B cell (primary cell): ENCODE results near the gene ONECUT1. TPM values are rescaled to one million over a fixed set of nuclear protein-coding genes. Genes with fewer than 3 reads are reported as not detected.

ENCODE experiments used
- ATAC-seq: fragments of 200-7000 bp; cut with Tn5 transposase; one replicate; pipeline ENCODE4 v1.10.0; 2021; ENCODE audit warnings: low read depth, mild to moderate bottlenecking, moderate number of reproducible peaks, moderate library complexity
- CTCF ChIA-PET: fragments of 350-600 bp; sonication (Branson Sonifier 250); formaldehyde crosslinking; loops from one replicate; lab custom pipeline; 2021; ENCODE audit warnings: antibody characterized with exemption, inconsistent platforms; lab: Charles Lee
- POLR2A ChIA-PET: fragments of 350-600 bp; sonication (Branson Sonifier 250); formaldehyde crosslinking; loops from one replicate; lab custom pipeline; 2021; ENCODE audit warnings: antibody characterized with exemption; lab: Charles Lee
- DNase-seq: peaks from one replicate; pipeline ENCODE4 v3.0.0; 2013
- H2AFZ ChIP-seq: 2 replicates; pipeline ENCODE4 v1.6.1; 2012; ENCODE audit warnings: mild to moderate bottlenecking, low read depth, low read length; ENCODE audit not compliant: insufficient read depth, poor library complexity, severe bottlenecking
- H3K27ac ChIP-seq, 2 donors: 1 replicate in 1 of 2; 2 replicates in 1 of 2; pipeline ENCODE4 v1.5.1; 2012 to 2013; ENCODE audit warnings: low read length in 2 of 2, mild to moderate bottlenecking in 2 of 2, moderate library complexity in 1 of 2
- H3K27me3 ChIP-seq, 4 experiments: fragments of 200-600 bp in 1 of 4; sonication (generic) in 1 of 4; replicated peaks in 1 of 4; 1 replicate in 2 of 4; 2 replicates in 2 of 4; pipeline versions ENCODE4 v1.6.1 to v1.7.0; 2013 to 2016; ENCODE audit warnings: low read length in 3 of 4, mild to moderate bottlenecking in 2 of 4, mixed read lengths in 1 of 4, moderate library complexity in 1 of 4; ENCODE audit not compliant: insufficient read depth in 4 of 4, control insufficient read depth in 3 of 4; ENCODE audit errors: control extremely low read depth in 1 of 4
- H3K36me3 ChIP-seq, 2 experiments: replicated peaks in 1 of 2; 1 replicate in 1 of 2; 2 replicates in 1 of 2; pipeline versions ENCODE4 v1.6.1 to v1.7.1; 2013; ENCODE audit warnings: low read length in 1 of 2; ENCODE audit not compliant: insufficient read depth in 2 of 2, control insufficient read depth in 1 of 2; ENCODE audit errors: control extremely low read depth in 1 of 2, extremely low read depth in 1 of 2
- H3K4me1 ChIP-seq, 2 donors: fragments of 200-600 bp in 1 of 2; sonication (generic) in 1 of 2; 1 replicate in 1 of 2; 2 replicates in 1 of 2; pipeline versions ENCODE4 v1.5.1 to v1.6.1; 2013 to 2017; ENCODE audit warnings: low read length in 2 of 2; ENCODE audit not compliant: control insufficient read depth in 2 of 2, insufficient read depth in 2 of 2
- H3K4me2 ChIP-seq: replicated peaks from 2 replicates; pipeline ENCODE3; 2012; ENCODE audit warnings: mild to moderate bottlenecking, low read depth, low read length; ENCODE audit not compliant: poor library complexity, severe bottlenecking
- H3K4me3 ChIP-seq, 5 experiments: fragments of 200-600 bp in 1 of 5; sonication (generic) in 1 of 5; 1 replicate in 3 of 5; 2 replicates in 2 of 5; pipeline versions ENCODE4 v1.5.1 to v1.7.0; 2011 to 2016; ENCODE audit warnings: low read length in 4 of 5, mild to moderate bottlenecking in 4 of 5, low read depth in 2 of 5, control low read depth in 1 of 5, moderate library complexity in 1 of 5; ENCODE audit not compliant: insufficient read depth in 1 of 5; ENCODE audit errors: control extremely low read depth in 1 of 5, extremely low read depth in 1 of 5
- H3K79me2 ChIP-seq: fragments of 200-600 bp; sonication (generic); one replicate; pipeline ENCODE4 v1.6.0; 2016; ENCODE audit warnings: low read length; ENCODE audit not compliant: control insufficient read depth, insufficient read depth
- H3K9ac ChIP-seq: fragments of 200-600 bp; sonication (generic); 2 replicates; pipeline ENCODE4 v1.6.1; 2017; ENCODE audit warnings: mild to moderate bottlenecking, low read length, moderate library complexity
- H3K9me3 ChIP-seq, 3 donors: one replicate each; pipeline versions ENCODE4 v1.6.1 to v1.7.1; 2013; ENCODE audit warnings: low read length in 2 of 3; ENCODE audit not compliant: control insufficient read depth in 2 of 3, insufficient read depth in 1 of 3; ENCODE audit errors: control extremely low read depth in 1 of 3
- H4K20me1 ChIP-seq: 2 replicates; pipeline ENCODE4 v1.6.0; 2012; ENCODE audit warnings: mild to moderate bottlenecking, low read length; ENCODE audit not compliant: insufficient read depth, control insufficient read depth, poor library complexity, severe bottlenecking
- H3K27ac Mint-ChIP-seq: one replicate; pipeline ENCODE4 v1.8.0; 2021; ENCODE audit warnings: mixed read lengths
- H3K27me3 Mint-ChIP-seq: one replicate; pipeline ENCODE4 v1.8.0; 2021; ENCODE audit warnings: mixed read lengths
- H3K4me1 Mint-ChIP-seq: one replicate; pipeline ENCODE4 v1.8.0; 2021; ENCODE audit warnings: mixed read lengths
- H3K4me3 Mint-ChIP-seq: one replicate; pipeline ENCODE4 v1.8.0; 2021; ENCODE audit warnings: mixed read lengths
- H3K9me3 Mint-ChIP-seq: one replicate; pipeline ENCODE4 v1.8.0; 2022; ENCODE audit warnings: mixed read lengths; ENCODE audit not compliant: insufficient read depth
- CTCF ChIP-seq: fragments of 200-600 bp; IDR thresholded peaks from one replicate; pipeline ENCODE4 v1.8.0; 2022; ENCODE audit warnings: antibody characterized with exemption, mild to moderate bottlenecking
- EZH2 ChIP-seq: IDR thresholded peaks from 2 replicates; pipeline ENCODE4 v1.6.1; 2012; ENCODE audit warnings: borderline replicate concordance, low read depth, mild to moderate bottlenecking, moderate library complexity, low read length; ENCODE audit not compliant: insufficient read depth, poor library complexity, severe bottlenecking
- WGBS: methylation state at CpG from one replicate; pipeline ENCODE4 v1.1.5; 2013; ENCODE audit warnings: missing lambda C conversion rate; ENCODE audit not compliant: insufficient coverage; 5-methylcytosine and 5-hydroxymethylcytosine counted together
- intact Hi-C: fragments of 100-400 bp; cut with micrococcal nuclease; formaldehyde crosslinking; loops from one replicate; pipeline ENCODE4 v1.10.0; 2022
- polyA plus RNA-seq: library from polyadenylated mRNA; depleted of rRNA; stranded (reverse); fragments of >200 nt; gene quantifications from 2 replicates; pipeline ENCODE4 v1.2.3, GENCODE V29; 2012
- total RNA-seq, 2 donors: library from RNA; stranded (reverse); fragments of 120-200 nt in 1 of 2; gene quantifications; 1 replicate in 1 of 2; 2 replicates in 1 of 2; pipeline versions ENCODE4 v1.2.3 to v1.2.4, GENCODE V29; 2013 to 2022

ONECUT1 gene
- total and polyA plus RNA-seq, 2 donors (not counting 1 experiment from before 2014, with no cell fraction given): not detected

- Histone ChIP-seq H2AFZ (peak overlapping the region; percentile 73), H3K4me2 (peak overlapping the region; percentile 67), H4K20me1 (no peaks in the 10 kb centered on the region), H3K4me3 (peak overlapping the region in 1 of 5 experiments; percentile 3), H3K27me3 (no peaks in the 10 kb centered on the region), H3K9ac (peak overlapping the region; percentile 63), H3K27ac (peak overlapping the region; percentile 83 to 87), H3K9me3 (no peaks in the 10 kb centered on the region), H3K36me3 (no peaks in the 10 kb centered on the region), H3K4me1 (peaks cover 23 to 35% of the 10 kb centered on the region in 2 donors), H3K79me2 (no peaks in the 10 kb centered on the region)
- Mint-ChIP-seq H3K27me3 (no peaks in the 10 kb centered on the region), H3K4me1 (peaks cover 52% of the 10 kb centered on the region), H3K9me3 (no peaks in the 10 kb centered on the region), H3K27ac (peak overlapping the region; percentile 93), H3K4me3 (peak overlapping the region; percentile 94)
- peak; percentile 68 for DNase-seq
- CTCF ChIA-PET: interaction anchor here (1.1 to 2.8 kb wide), 6 partner anchors 18 to 37 kb away, joined by 3 to 23 read pairs (median 5); partner anchors contain the start of gene ATOSA
- no peak for TF ChIP-seq EZH2
- no peak for TF ChIP-seq CTCF
- POLR2A ChIA-PET: interaction anchor here (1.0 to 1.9 kb wide), 4 partner anchors 20 to 31 kb away, joined by 5 to 7 read pairs (median 6); partner anchors contain the start of gene ATOSA
- 92% methylated on average over 1 of the region's 1 CpG for WGBS
- peak; percentile 42 for ATAC-seq
- intact Hi-C loops: no loop called here
Observed at GRCh38 chr15:52710050-52710707, 80.0 kb downstream of the ONECUT1 start.
